GM21526 (cell line): ENCODE measurements around the gene PTPRJ.

Experiments used
- ATAC-seq: cut with Tn5 transposase; IDR thresholded peaks from one replicate; pipeline ENCODE4 v1.9.1; 2021; ENCODE audit warnings: moderate library complexity; ENCODE audit not compliant: unreplicated experiment, low FRiP score

Gene PTPRJ

DNA sequence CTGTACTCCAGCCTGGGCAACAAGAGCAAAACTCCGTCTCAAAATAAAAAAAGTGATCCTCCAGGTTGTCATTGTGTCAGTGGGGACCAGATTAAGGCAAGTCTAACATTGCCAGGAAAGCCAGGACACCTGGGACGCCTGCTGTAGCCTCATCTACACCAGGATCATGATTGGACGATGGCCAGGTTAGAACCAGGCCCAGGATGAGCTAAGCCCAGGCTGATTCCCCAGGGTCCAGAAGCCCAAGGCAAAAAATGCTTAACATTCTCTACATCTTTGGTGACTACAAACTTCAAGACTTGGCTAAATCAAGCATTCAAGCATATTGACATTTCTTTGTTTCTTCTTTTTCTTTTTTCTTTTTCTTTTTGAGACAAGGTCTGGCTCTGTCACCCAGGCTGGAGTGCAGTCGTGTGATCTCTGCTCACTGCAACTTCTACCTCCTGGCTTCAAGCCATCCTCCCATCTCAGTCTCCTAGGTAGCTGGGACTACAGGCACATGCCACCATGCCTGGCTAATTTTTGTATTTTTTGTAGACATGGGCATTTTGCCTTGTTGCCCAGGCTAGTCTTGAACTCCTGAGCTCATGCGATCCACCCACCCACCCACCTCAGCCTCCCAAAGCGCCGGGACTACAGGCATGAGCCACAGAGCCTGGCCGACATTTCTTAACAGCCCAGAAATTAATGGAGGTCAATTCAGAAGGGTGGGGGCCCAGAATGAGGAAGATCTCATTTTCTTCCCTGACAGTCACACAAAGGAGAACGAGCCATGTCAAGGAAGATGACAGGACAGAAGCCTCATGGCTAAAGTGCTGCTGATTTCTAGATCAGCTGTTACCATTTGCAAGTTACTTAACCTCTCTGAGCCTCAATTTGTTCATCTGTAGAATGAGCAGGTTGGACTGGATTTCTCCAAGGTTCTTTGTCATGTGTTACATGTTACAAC is 12.5 kb upstream of the PTPRJ start:
- ATAC-seq, result no peak

DNA sequence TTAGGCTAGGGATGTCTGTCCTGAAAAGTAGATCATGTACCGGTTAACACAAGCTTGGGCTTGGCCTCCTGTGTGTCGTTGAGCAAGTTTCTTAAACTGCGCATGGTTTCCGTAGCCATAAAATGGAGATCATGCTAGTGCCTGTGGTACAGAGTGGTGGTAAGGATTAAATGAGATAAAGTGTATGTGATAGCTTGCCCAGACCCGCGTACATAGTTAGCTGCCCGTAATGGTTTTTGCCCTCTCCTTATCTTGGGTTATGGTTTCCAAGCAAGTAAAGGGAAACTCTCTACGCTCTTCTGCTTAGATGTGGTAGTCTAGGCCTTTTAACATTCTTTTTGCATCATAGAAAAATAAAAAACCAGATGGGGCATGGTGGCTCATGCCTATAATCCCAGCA is 11.0 kb upstream of the PTPRJ start:
- ATAC-seq, result no peak

DNA sequence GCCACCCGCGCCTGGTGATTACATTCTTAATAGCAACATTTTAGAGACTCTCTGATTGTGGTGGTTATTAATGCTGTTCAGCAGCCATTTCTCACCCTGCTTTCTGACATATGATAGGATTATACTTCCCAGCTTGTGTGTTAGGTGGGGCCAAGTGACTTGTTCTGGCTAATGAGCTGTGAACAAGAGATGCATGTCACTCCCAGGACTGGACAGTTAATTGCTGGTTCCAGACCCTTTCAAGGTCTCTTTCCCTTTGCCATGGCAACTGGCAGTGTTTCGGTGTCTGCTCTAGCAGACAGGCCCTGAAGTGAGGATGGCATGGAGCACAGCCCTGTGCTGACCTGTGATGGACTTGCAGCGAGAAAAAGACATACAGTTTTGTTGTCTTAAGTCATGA is 8.9 kb upstream of the PTPRJ start:
- ATAC-seq, result no peak

DNA sequence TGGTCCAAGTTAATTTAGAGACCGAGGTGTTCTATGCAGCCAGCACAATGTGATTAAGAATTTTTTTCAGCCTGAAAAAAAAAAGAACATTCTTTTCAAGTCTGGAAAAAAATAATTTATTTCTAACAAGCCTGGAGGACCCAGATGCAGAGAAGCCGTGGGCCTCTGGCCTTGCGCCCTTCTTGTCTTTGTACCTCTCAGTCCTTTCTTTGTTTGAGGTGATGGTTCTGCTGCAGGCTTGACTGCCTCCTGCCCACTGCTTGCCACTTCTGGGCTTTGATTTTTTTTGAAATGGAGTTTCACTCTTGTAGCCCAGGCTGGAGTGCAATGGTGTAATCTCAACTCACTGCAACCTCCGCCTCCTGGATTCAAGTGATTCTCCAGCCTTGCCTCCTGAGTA is 7.2 kb upstream of the PTPRJ start:
- ATAC-seq, result no peak

DNA sequence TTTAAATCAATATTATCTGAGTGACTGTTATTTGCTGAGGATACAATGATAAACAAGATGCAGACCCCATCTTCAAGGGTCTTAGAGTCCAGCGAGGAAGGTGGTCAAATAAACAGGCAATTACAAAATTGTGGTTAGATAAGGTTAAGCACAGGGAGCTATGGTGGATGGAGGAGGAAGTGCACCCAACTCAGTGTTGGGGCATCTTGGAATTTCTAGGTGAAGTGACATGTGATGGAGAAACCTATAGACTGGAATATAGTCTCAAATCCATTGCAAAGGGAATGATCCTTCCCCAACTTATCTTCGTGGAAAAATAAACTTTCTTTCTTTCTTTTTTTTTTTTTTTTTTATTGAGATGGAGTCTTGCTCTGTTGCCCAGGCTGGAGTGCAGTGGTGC is 3.4 kb upstream of the PTPRJ start:
- ATAC-seq, result no peak

DNA sequence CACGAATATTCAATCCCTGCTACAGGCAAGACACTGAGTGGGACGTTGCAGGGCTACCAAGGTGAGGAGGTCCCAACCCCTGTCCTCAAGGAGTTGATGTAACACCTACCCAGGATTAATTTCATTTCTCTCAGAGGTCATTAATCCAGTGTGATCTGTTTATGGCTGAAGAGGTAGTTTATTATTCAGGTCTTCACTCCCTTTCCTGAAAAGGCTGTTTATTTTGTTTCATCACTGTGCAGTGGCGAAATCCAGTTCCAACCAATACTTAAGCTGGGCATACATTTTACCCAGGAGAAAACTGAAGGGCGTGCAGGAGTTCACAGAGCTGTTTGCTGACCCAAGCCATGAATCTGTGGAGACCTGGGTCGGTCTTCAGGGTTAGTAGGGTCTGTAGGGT is 2.7 kb upstream of the PTPRJ start:
- no peak for ATAC-seq

DNA sequence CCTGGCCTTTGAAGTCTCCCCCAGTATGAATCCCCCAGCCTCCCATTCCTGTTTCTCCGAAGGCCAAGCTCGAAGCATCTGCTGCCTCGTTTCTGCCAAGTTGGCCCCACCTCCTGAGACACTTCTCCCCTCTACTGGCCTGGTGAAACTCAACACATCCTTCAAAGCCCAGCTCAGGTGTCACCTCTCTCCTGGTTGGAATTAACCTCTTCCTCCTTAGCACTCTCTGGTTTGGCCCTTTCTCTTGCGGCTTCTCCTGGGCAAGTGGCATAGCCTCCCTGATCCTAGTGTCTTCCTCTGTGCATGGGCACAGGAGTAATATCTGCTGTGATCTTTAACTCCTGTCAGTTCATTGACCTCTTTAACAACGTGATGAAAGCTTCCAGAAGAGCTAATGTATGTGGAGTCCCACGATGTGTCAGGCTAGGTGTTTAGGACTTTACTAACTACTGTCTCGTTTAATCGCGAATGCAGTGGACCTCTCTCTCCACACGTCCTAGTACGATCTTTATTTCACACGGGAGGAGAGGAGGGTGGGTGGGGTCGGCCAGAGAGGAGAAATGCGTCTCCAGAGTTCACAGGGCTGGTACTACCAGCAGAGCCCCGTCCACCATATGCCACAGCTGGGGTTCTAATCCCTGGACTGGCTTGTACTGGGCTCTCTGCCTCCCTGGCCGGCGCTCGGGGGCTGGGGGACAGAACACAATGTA is 826 bp upstream of the PTPRJ start:
- ATAC-seq, result no peak

DNA sequence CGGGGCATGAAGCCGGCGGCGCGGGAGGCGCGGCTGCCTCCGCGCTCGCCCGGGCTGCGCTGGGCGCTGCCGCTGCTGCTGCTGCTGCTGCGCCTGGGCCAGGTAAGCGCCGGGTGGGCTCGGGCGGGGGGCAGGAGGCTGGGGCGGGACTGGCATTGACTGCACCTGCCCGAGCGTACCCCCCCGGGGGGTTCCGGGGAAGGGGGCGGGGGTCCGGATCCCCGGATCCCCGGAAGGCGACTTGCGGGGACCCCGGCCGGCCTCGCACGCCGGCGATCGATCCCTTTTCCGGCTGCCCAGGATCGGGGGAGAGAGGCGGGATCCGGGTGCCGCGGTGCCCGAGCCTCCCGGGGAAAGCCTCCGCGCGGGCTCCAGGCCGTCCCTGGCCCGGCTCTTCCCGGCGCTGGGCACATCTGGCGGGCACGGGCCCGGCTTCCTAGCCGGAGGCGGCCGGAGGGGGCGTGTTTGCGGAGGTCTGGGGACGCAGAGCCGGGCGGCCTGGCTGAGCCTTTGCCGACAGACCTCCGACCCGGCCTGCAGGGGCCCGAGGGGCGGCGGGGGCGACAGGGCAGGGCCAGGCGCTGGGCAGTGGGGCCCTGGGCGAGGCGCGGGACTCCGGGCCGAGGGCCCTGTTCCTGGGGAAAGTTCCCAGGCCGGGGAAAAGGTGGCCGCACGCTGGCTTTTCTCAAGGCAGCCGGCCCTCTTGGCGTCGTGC is 705 bp downstream of the PTPRJ start:
- ATAC-seq, result peak; percentile 48

DNA sequence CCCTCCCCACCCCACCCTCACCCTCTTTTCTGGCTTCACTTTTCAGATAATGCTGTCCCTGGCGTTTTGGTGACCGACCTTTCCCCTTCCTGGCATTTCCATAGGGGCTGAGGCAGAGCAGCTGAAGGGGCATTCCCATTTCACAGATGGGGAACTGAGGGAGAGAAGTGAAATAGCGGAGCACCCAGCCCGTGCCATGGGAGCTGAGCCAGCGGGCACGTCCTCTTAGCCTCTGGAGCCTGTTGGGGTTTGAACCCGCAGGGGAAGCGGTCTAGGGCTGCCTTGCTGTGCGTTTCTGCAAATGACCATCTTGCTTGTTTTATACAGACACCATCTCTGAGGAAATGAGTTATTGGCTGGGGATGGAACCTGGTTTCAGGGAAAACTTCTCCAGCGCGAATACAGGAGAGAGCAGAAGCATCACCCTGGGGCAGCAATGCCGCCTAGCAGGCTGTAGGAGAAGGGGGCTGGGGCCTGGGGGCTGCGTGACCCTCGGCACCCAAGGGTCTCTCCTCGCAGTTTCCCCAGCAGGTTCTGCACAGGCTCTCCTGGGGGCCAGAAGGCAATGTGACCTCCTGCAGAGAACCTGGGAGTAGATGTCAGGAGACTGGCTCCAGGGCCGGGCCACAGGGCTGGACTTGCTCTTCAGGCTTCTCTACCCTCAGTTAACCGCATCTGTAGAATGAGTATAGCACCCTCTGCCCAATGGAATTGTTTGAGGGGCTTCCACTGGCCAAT is 1.5 kb downstream of the PTPRJ start:
- ATAC-seq, result no peak

DNA sequence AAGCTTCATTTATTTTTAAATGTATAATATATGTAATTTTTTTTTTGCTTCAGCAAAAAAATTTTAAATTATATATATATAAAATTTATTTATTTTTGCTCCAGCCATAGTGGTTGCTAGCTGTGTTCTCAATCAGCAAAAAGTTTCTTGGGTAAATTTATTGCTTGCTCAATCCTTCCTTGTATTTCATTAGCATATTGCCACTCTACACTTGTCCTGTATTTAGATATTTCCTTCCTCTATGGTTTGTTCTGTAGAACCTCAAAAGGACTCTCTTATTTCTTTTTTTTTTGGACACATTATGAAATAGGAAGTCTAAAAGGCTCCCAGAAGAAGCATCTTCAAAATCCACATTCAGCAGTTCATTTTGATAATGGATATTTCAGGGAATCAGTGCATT is 2.3 kb downstream of the PTPRJ start:
- no peak for ATAC-seq

DNA sequence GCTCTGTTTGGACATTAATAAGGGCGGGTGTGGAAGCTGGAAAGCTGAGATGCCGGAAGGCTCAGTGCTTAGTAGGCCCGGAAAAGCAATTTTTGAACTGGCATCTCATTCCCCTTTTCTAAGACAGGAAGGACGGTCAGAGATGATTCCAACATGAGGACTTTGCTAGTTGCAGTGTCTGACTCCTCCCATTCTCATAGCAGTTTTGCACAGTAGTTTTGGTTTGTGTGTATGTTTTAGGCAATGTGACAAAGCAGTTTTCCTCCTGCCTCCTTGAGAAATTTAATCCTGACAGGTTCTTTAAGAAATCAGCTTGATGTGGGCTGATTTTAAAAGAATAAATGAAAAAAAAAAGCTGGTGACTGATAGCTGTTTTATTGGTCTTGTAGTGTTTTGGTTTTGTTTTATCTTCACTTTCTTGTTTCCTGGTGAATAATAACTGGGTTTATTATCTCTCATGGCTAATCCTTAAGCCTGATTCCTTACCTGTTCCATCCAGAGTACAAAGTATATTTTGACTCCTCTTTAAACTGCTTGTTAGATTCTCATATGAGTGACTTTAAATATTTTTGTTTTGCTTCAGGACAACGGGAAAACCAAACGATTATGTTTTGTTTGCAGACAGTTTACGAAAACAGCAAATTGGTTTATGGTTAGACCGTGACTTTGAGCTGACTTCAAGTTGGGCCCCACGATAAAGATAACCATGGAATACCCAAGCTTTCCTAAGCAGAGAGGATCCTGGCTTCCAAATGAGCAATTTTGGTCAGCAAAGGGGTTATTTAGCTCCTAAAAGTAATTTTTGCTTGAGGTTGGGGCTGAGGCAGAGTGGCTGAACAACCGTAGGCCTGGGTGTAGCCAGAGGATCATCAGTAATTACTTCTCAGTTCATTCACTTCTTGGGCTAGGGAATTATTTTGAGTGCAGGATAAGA is 3.4 kb downstream of the PTPRJ start:
- ATAC-seq, result no peak

DNA sequence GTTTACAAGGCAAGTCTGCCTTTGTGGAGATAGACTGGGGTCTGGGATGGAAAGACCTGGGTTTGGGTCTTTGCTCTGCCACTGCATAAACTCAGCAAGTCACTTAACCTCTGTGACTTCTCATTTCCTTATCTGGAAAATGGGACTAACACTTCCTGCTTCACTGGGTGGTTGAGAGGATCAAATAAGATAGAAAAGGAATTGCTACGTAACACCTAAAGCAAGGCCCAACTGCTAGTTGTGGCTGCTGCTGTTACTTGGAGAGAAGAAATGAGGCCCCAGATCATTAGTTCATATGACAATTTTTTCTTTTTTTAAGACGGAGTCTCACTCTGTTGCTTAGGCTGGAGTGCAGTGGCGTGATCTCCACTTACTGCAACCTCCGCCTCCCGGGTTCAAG is 5.9 kb downstream of the PTPRJ start:
- no peak for ATAC-seq

DNA sequence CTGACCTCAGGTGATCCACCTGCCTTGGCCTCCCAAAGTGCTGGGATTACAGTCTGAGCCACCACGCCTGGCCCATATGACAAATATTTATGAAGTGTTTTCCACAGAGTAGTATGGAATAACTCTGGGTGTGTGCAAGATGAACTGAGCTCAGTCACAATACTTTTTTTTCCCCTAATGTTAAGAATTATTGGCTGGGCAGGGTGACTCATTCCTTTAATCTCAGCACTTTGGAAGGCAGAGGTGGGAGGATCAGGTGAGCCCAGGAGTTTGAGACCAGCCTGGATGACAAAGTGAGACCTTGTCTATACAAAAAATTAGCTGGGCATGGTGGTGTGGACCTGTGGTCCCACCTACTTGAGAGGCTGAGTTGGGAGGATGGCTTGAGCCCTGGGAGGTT is 6.4 kb downstream of the PTPRJ start:
- no peak for ATAC-seq

DNA sequence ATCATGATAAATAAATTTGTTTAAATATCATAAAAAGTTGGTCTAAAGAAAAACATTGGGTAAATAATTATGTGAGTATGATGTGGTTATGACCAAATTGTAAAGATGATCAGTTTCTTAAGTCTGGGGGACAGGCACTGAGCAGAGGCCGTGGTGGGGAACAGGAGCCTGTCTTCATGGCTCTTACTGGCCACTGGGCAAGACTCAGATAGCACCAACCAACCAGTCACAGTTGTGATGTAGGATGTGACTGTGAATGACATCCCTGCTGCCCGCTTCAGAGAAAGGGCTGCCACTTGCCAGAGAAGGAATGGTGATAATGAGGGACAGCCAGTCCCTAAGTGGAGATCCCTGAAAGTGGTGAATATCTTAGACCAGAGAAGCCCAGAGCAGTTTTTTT is 7.0 kb downstream of the PTPRJ start:
- ATAC-seq, result peak; percentile 46

DNA sequence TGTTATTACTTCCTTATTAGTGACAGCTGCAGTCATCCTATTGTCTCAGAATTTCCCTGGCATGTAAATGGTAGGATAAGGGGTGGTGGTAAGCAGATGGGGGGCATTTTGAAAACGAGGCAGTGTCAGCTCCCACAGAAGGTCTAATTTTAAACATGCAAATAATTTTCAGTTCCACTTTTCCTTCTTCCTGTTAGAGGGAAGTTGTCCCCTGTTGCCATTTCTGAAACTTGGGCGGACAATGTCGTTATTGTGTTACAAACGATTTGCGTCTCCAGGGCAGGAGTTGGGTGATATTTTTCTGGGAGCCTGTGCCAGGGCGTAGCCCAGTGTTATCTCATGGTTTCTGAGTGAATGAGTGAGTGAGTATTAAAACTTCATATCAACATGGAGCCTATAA is 7.4 kb downstream of the PTPRJ start:
- ATAC-seq, result peak; percentile 11

DNA sequence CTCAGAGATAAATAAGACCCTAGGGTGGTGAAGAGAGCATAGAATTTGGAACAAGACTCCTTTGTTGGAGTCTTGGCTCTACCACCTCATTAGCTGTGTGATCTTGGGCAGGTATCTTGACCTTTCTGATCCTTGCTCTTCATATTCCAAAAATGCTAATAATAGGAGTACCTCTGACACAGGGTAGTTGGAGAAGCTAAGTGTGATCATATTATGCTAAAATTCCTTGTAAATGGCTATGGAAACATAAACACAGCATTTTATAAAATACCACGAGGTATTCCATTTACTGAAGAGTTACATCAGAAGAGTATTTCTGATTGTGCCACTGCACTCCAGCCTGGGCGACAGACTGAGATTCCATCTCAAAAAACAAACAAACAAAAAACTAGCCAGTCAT is 9.4 kb downstream of the PTPRJ start:
- no peak for ATAC-seq

DNA sequence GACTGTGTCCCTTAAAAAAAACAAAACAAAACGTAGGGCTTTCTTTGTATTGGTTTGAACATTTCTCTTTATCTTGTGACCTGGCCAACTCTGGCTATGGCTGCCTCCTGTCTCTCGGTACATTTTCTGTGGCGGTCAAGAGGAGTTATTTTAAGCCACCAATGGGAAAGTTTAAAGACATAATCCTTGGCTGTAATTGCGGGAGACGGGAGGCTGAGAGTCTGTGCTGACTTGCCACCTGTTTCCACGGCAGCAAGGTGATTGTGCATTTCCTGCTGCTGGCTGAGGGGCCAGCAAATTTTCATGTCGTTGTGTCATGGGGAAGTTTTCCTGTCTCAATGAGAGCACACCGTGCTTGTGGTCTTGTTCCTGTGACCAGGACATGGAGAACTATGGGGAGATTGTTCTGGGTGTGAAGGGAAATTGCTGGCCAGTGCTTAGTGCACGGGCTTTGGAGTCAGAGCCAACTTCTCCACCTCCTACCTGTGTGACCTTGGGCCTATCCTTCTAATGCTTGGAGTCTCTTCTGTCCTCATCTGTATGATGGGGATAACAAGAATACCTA is 11.0 kb downstream of the PTPRJ start:
- no peak for ATAC-seq

DNA sequence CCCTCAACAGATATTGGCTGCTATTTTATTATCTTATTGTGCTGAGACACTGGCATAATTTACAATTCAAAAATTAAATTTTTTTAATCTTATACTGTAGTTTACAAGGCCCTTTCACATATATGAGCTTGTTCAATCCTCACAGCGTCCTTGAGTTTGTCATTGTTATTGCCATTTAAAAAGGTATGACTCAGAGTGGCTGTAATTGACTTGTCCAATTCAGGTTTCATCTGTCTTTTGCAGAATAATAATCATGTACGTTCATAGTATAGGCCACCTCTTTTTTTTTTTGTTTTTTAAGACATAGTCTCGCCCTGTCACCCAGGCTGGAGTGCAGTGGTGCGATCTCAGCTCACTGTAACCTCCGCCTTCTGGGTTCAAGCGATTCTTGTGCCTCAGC is 11.5 kb downstream of the PTPRJ start:
- no peak for ATAC-seq
